MM.1S (cell line): ENCODE data around the gene XPO5.

Experiments
- DNase-seq: peaks from one replicate; pipeline ENCODE4 v3.0.0-alpha.2; 2015
- H2AFZ ChIP-seq: fragments of 300-600 bp; sonication (generic); 2 replicates; pipeline ENCODE4 v1.6.0; 2016; ENCODE audit warnings: antibody characterized with exemption, low read length
- H3F3A ChIP-seq: fragments of 300-600 bp; sonication (generic); 2 replicates; pipeline ENCODE4 v1.6.1; 2016; ENCODE audit warnings: mild to moderate bottlenecking, antibody characterized with exemption, low read length, moderate library complexity, mixed read lengths; ENCODE audit not compliant: insufficient read depth
- H3K27ac ChIP-seq: fragments of 300-600 bp; sonication (generic); 2 replicates; pipeline ENCODE4 v1.5.1; 2016; ENCODE audit warnings: mild to moderate bottlenecking, low read length
- H3K27me3 ChIP-seq: fragments of 300-600 bp; sonication (generic); replicated peaks from 2 replicates; pipeline ENCODE4 v1.6.0; 2016; ENCODE audit warnings: low read length; ENCODE audit not compliant: insufficient read depth
- H3K36me3 ChIP-seq: fragments of 300-600 bp; sonication (generic); replicated peaks from 2 replicates; pipeline ENCODE4 v1.6.1; 2016; ENCODE audit warnings: mild to moderate bottlenecking, low read length, mixed read lengths; ENCODE audit not compliant: insufficient read depth
- H3K4me1 ChIP-seq: fragments of 300-600 bp; sonication (generic); 2 replicates; pipeline ENCODE4 v1.6.1; 2016; ENCODE audit warnings: low read length, mixed read lengths
- H3K4me2 ChIP-seq: fragments of 300-600 bp; sonication (generic); 2 replicates; pipeline ENCODE4 v1.6.0; 2016; ENCODE audit warnings: low read depth, low read length
- H3K4me3 ChIP-seq: fragments of 300-600 bp; sonication (generic); 2 replicates; pipeline ENCODE4 v1.5.1; 2016; ENCODE audit warnings: low read length, mixed read lengths
- H3K79me2 ChIP-seq: fragments of 300-600 bp; sonication (generic); 2 replicates; pipeline ENCODE4 v1.6.1; 2016; ENCODE audit warnings: mixed run types, low read length, mixed read lengths
- H3K9ac ChIP-seq: fragments of 300-600 bp; sonication (generic); 2 replicates; pipeline ENCODE4 v1.6.1; 2016; ENCODE audit warnings: low read length, mixed read lengths
- H3K9me2 ChIP-seq: fragments of 300-600 bp; sonication (generic); replicated peaks from 2 replicates; pipeline ENCODE4 v1.6.1; 2016; ENCODE audit warnings: mild to moderate bottlenecking, low read length, mixed read lengths; ENCODE audit not compliant: insufficient read depth
- H3K9me3 ChIP-seq: fragments of 300-600 bp; sonication (generic); replicated peaks from 2 replicates; pipeline ENCODE4 v1.6.1; 2016; ENCODE audit warnings: mild to moderate bottlenecking, low read length, mixed read lengths; ENCODE audit not compliant: insufficient read depth
- H4K20me1 ChIP-seq: fragments of 300-600 bp; sonication (generic); 2 replicates; pipeline ENCODE4 v1.6.1; 2016; ENCODE audit warnings: mild to moderate bottlenecking, low read length, moderate library complexity, mixed read lengths; ENCODE audit not compliant: insufficient read depth
- EZH2 ChIP-seq: fragments of 300-600 bp; sonication (generic); optimal IDR thresholded peaks from 2 replicates; pipeline ENCODE3; 2017; ENCODE audit warnings: low read depth, mild to moderate bottlenecking, antibody characterized with exemption, low read length, mixed read lengths
- EZH2phosphoT487 ChIP-seq: fragments of 300-600 bp; sonication (generic); IDR thresholded peaks from 2 replicates; pipeline ENCODE4 v1.6.1; 2018; ENCODE audit warnings: antibody characterized with exemption, low read length
- TF ChIP-seq, protein P1 (sequence below): fragments of 300-600 bp; sonication (generic); IDR thresholded peaks from 2 replicates; pipeline ENCODE4 v1.5.1; 2016; ENCODE audit warnings: antibody characterized with exemption, low read length, mixed read lengths

Gene XPO5

DNA sequence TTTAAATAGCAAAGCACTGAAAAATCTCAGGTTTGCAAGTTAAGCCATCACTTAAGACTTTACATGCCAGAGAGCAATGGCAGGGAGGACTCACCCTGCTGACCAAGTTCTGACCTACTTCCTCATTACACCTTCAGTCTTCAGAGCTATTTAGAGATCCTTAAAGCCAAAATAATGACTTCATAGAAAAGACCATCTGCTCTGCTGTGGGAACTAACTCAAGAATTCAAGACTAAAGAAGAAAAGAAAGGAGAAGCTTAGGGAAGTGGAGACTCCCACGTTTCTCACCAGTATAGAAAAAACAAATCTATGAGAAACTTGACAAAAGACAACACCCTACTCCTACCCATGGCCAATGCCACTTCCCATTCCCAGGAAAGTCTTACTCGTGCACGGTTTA, 28.6 kb downstream of the XPO5 start:
- H3K4me2 ChIP-seq = no peak overlapping the region
- no peaks in the 10 kb centered on the region for H3K27me3 ChIP-seq
- no peak overlapping the region for H2AFZ ChIP-seq
- no peaks in the 10 kb centered on the region for H3K4me1 ChIP-seq
- no peaks in the 10 kb centered on the region; the same call in 1 of the 2 replicates for H3F3A ChIP-seq
- no peak overlapping the region for H3K27ac ChIP-seq
- H3K9ac ChIP-seq = no peak overlapping the region
- TF ChIP-seq EZH2 = no peak
- TF ChIP-seq EZH2phosphoT487 = no peak
- TF ChIP-seq, protein P1, sequence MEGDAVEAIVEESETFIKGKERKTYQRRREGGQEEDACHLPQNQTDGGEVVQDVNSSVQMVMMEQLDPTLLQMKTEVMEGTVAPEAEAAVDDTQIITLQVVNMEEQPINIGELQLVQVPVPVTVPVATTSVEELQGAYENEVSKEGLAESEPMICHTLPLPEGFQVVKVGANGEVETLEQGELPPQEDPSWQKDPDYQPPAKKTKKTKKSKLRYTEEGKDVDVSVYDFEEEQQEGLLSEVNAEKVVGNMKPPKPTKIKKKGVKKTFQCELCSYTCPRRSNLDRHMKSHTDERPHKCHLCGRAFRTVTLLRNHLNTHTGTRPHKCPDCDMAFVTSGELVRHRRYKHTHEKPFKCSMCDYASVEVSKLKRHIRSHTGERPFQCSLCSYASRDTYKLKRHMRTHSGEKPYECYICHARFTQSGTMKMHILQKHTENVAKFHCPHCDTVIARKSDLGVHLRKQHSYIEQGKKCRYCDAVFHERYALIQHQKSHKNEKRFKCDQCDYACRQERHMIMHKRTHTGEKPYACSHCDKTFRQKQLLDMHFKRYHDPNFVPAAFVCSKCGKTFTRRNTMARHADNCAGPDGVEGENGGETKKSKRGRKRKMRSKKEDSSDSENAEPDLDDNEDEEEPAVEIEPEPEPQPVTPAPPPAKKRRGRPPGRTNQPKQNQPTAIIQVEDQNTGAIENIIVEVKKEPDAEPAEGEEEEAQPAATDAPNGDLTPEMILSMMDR = no peak
- H3K9me3 ChIP-seq = no peaks in the 10 kb centered on the region
- no peak overlapping the region for H3K4me3 ChIP-seq
- DNase-seq = no peak
- H4K20me1 ChIP-seq = no peaks in the 10 kb centered on the region
- peaks cover 9% of the 10 kb centered on the region; the same call in 1 of the 2 replicates for H3K36me3 ChIP-seq
- H3K79me2 ChIP-seq = no peaks in the 10 kb centered on the region
- H3K9me2 ChIP-seq = no peaks in the 10 kb centered on the region

DNA sequence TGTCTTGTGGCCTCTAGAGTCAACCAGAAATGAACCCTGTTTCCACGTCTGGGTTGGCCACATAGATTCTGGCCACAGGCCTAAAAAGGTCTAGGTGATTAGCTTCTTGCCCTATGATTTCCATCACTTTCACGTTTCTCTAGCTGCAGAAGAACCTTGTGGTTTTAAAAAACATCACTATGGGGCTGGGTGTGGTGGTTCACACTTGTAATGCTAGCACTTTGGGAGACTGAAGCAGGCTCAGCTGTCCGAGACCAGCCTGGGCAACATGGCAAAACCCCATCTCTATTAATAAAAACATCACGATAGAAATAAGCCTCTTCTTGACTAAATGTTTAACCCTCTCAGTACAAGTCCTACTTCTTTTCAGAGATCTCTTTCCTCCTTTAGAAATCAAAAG, 31.4 kb downstream of the XPO5 start:
- TF ChIP-seq EZH2 (no peak), EZH2phosphoT487 (no peak)
- TF ChIP-seq, protein P1 = no peak
- no peaks in the 10 kb centered on the region for H3K9me3 ChIP-seq
- no peak overlapping the region for H3K4me2 ChIP-seq
- H3K36me3 ChIP-seq = peaks cover 4% of the 10 kb centered on the region; the same call in 1 of the 2 replicates
- no peak overlapping the region for H2AFZ ChIP-seq
- no peaks in the 10 kb centered on the region for H4K20me1 ChIP-seq
- H3K27me3 ChIP-seq = no peaks in the 10 kb centered on the region
- no peak overlapping the region for H3K9ac ChIP-seq
- no peak overlapping the region for H3K4me3 ChIP-seq
- H3K4me1 ChIP-seq = no peaks in the 10 kb centered on the region
- H3K79me2 ChIP-seq = no peaks in the 10 kb centered on the region
- no peak for DNase-seq
- H3K9me2 ChIP-seq = no peaks in the 10 kb centered on the region
- H3F3A ChIP-seq = no peaks in the 10 kb centered on the region; the same call in 1 of the 2 replicates
- H3K27ac ChIP-seq = no peak overlapping the region

DNA sequence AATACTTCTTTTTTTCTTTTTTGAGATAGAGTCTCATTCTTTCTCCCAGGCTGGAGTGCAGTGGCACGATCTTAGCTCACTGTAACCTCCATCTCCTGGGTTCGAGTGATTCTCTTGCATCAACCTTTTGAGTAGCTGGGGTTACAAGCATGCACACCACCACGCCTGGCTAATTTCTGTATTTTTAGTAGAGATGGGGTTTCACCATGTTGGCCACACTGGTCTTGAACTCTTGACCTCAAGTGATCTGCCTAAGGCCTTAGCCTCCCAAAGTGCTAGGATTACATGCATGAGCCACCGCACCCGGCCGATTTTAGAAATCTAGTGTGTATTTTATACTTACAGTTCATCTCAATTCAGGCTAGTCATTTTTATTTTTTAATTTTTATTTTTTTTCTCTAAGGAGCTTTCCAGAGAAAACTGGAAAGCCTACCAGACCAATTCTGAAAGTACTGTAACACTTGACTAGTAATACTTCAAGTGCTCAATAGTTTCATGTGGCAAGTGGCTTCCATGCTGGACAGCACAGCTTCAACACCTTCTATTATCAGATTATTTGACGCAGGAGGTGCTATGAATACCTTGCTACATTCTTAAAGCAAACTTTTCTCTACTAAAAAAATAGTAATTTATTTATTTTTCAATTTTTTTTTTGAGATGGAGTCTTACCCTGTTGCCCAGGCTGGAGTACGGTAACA, 33.9 kb downstream of the XPO5 start:
- Histone ChIP-seq H3K27ac (no peak overlapping the region), H3K4me2 (no peak overlapping the region), H3K4me1 (no peaks in the 10 kb centered on the region), H3K9ac (no peak overlapping the region), H4K20me1 (no peaks in the 10 kb centered on the region), H3K9me2 (no peaks in the 10 kb centered on the region), H3K4me3 (no peak overlapping the region), H3K79me2 (no peaks in the 10 kb centered on the region), H3F3A (no peaks in the 10 kb centered on the region; the same call in 1 of the 2 replicates), H3K9me3 (no peaks in the 10 kb centered on the region), H2AFZ (no peak overlapping the region), H3K27me3 (no peaks in the 10 kb centered on the region), H3K36me3 (peaks cover 4% of the 10 kb centered on the region; the same call in 1 of the 2 replicates)
- no peak for TF ChIP-seq EZH2
- TF ChIP-seq, protein P1 = no peak
- no peak for TF ChIP-seq EZH2phosphoT487
- no peak for DNase-seq
